Hepatocyte (in vitro differentiated cells): ENCODE data around the gene FASTK. TPM values are rescaled to one million over a fixed set of nuclear protein-coding genes. Genes with fewer than 3 reads are reported as not detected.

Experiments used
- DNase-seq: peaks from one replicate; pipeline ENCODE4 v3.0.0-alpha.2; 2016; ENCODE audit warnings: low spot score
- H2AFZ ChIP-seq: fragments of 200-600 bp; sonication (generic); 2 replicates; pipeline ENCODE4 v1.6.0; 2016; ENCODE audit warnings: antibody characterized with exemption, mild to moderate bottlenecking
- H3K27ac ChIP-seq: fragments of 200-600 bp; sonication (generic); 2 replicates; pipeline ENCODE4 v1.5.1; 2016; ENCODE audit warnings: mild to moderate bottlenecking
- H3K27me3 ChIP-seq: fragments of 200-600 bp; sonication (generic); 2 replicates; pipeline ENCODE4 v1.6.1; 2016
- H3K36me3 ChIP-seq: fragments of 200-600 bp; sonication (generic); replicated peaks from 2 replicates; pipeline ENCODE4 v1.5.1; 2016; ENCODE audit warnings: low read depth; ENCODE audit not compliant: insufficient read depth
- H3K4me1 ChIP-seq: fragments of 200-600 bp; sonication (generic); 2 replicates; pipeline ENCODE4 v1.5.1; 2016; ENCODE audit warnings: mild to moderate bottlenecking, moderate library complexity; ENCODE audit not compliant: insufficient read depth
- H3K4me2 ChIP-seq: fragments of 200-600 bp; sonication (generic); 2 replicates; pipeline ENCODE4 v1.6.0; 2016
- H3K4me3 ChIP-seq: fragments of 200-600 bp; sonication (generic); 2 replicates; pipeline ENCODE4 v1.5.1; 2016; ENCODE audit warnings: mild to moderate bottlenecking
- H3K79me2 ChIP-seq: fragments of 200-600 bp; sonication (generic); 2 replicates; pipeline ENCODE4 v1.6.0; 2017; ENCODE audit warnings: mild to moderate bottlenecking
- H3K9me2 ChIP-seq: fragments of 200-600 bp; sonication (generic); replicated peaks from 2 replicates; pipeline ENCODE4 v1.6.0; 2017; ENCODE audit warnings: mild to moderate bottlenecking; ENCODE audit not compliant: insufficient read depth
- H3K9me3 ChIP-seq: fragments of 200-600 bp; sonication (generic); 2 replicates; pipeline ENCODE4 v1.5.1; 2016; ENCODE audit warnings: low read depth, mild to moderate bottlenecking
- H4K20me1 ChIP-seq: fragments of 200-600 bp; sonication (generic); 2 replicates; pipeline ENCODE4 v1.6.0; 2016; ENCODE audit warnings: mild to moderate bottlenecking; ENCODE audit not compliant: insufficient read depth, poor library complexity, severe bottlenecking
- EZH2 ChIP-seq: fragments of 200-600 bp; sonication (generic); IDR thresholded peaks from 2 replicates; pipeline ENCODE4 v1.6.1; 2016; ENCODE audit warnings: antibody characterized with exemption, mild to moderate bottlenecking, borderline replicate concordance
- EZH2phosphoT487 ChIP-seq: fragments of 200-600 bp; sonication (generic); IDR thresholded peaks from one replicate; pipeline ENCODE4 v1.6.1; 2018; ENCODE audit warnings: antibody characterized with exemption, mild to moderate bottlenecking, low read depth, moderate library complexity; ENCODE audit not compliant: unreplicated experiment, severe bottlenecking
- WGBS: methylation state at CpG from one replicate; pipeline ENCODE4 v1.1.6; 2016; ENCODE audit warnings: low lambda C conversion rate; ENCODE audit errors: missing lambda C conversion rate; 5-methylcytosine and 5-hydroxymethylcytosine counted together
- polyA plus RNA-seq: library from polyadenylated mRNA; unstranded; fragments of >200 nt; fragmentation: Nextera tagmentation; extraction: Ambion mirVana; gene quantifications from 2 replicates; pipeline ENCODE4 v1.2.1, GENCODE V29; 2016
- total RNA-seq: library from RNA; depleted of rRNA; stranded (reverse); fragments of >200 nt; gene quantifications from 2 replicates; pipeline ENCODE4 v1.2.3, GENCODE V29; 2014
- TF ChIP-seq, protein P1 (sequence below): fragments of 200-600 bp; sonication (generic); IDR thresholded peaks from 2 replicates; pipeline ENCODE4 v1.5.1; 2016; ENCODE audit warnings: antibody characterized with exemption, mild to moderate bottlenecking; ENCODE audit not compliant: poor library complexity

FASTK gene
- total and polyA plus RNA-seq, 2 experiments from 2014 or later, result 105 to 193 TPM

DNA sequence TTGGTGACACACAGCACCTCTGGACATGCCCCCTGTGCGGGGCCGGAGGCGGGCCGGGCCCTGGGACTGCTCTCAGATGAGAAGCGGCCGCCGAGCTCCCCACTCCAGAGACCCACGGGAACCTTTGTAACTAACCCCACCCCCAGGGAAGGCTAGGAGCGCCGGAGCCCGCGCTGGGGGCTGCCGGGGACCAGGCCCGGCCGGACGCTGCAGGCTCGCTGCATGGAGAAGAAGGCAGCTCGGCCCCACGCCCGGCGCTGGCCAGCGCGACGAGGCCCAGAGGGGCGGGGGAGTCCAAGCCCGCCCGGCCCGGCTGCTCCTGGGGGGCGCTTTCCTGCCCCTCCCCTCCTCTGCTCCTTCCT is 42.2 kb upstream of the FASTK start:
- DNase-seq, result no peak
- no peak overlapping the region for H3K4me3 ChIP-seq
- peaks cover 6% of the 10 kb centered on the region for H3K4me1 ChIP-seq
- no peak overlapping the region for H2AFZ ChIP-seq
- no peaks in the 10 kb centered on the region for H3K9me2 ChIP-seq
- 96% methylated on average over 14 of the region's 29 CpGs for WGBS
- no peak overlapping the region for H3K4me2 ChIP-seq
- no peaks in the 10 kb centered on the region for H3K9me3 ChIP-seq
- H3K27me3 ChIP-seq, result no peaks in the 10 kb centered on the region
- no peaks in the 10 kb centered on the region for H3K36me3 ChIP-seq
- TF ChIP-seq EZH2phosphoT487 (no peak), EZH2 (no peak)
- TF ChIP-seq, protein P1, sequence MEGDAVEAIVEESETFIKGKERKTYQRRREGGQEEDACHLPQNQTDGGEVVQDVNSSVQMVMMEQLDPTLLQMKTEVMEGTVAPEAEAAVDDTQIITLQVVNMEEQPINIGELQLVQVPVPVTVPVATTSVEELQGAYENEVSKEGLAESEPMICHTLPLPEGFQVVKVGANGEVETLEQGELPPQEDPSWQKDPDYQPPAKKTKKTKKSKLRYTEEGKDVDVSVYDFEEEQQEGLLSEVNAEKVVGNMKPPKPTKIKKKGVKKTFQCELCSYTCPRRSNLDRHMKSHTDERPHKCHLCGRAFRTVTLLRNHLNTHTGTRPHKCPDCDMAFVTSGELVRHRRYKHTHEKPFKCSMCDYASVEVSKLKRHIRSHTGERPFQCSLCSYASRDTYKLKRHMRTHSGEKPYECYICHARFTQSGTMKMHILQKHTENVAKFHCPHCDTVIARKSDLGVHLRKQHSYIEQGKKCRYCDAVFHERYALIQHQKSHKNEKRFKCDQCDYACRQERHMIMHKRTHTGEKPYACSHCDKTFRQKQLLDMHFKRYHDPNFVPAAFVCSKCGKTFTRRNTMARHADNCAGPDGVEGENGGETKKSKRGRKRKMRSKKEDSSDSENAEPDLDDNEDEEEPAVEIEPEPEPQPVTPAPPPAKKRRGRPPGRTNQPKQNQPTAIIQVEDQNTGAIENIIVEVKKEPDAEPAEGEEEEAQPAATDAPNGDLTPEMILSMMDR, result no peak
- peaks cover 4% of the 10 kb centered on the region for H3K79me2 ChIP-seq
- no peak overlapping the region for H3K27ac ChIP-seq
- peaks cover 40% of the 10 kb centered on the region for H4K20me1 ChIP-seq

DNA sequence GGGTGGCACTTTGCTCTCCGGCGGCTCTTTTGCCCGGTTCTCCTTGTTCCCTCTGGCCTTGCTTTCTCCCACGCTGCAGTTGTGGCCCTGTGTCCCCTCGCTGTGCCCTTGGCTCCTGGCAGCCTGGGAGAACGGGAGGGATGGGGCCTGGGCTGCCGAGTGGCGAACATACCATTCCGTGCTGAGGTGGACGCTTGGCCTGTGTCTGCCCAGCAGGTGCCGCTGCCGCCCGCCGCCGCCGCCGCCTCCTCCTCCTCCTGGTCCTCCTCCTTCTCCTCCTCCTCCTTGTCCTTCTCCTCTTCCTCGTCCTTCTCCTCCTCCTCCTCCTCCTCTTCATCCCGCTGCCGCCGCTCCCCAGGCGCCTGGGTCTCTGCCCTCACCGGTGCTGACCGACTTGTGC is 41.7 kb upstream of the FASTK start:
- Histone ChIP-seq H3K36me3 (no peaks in the 10 kb centered on the region), H3K4me3 (no peak overlapping the region), H3K9me3 (no peaks in the 10 kb centered on the region), H4K20me1 (peaks cover 43% of the 10 kb centered on the region), H3K9me2 (no peaks in the 10 kb centered on the region), H2AFZ (no peak overlapping the region), H3K79me2 (peaks cover 4% of the 10 kb centered on the region), H3K4me1 (peaks cover 6% of the 10 kb centered on the region), H3K4me2 (no peak overlapping the region), H3K27ac (no peak overlapping the region), H3K27me3 (no peaks in the 10 kb centered on the region)
- TF ChIP-seq EZH2, result no peak
- TF ChIP-seq, protein P1, result no peak
- TF ChIP-seq EZH2phosphoT487, result no peak
- WGBS, result 91% methylated on average over 20 of the region's 24 CpGs
- no peak for DNase-seq

DNA sequence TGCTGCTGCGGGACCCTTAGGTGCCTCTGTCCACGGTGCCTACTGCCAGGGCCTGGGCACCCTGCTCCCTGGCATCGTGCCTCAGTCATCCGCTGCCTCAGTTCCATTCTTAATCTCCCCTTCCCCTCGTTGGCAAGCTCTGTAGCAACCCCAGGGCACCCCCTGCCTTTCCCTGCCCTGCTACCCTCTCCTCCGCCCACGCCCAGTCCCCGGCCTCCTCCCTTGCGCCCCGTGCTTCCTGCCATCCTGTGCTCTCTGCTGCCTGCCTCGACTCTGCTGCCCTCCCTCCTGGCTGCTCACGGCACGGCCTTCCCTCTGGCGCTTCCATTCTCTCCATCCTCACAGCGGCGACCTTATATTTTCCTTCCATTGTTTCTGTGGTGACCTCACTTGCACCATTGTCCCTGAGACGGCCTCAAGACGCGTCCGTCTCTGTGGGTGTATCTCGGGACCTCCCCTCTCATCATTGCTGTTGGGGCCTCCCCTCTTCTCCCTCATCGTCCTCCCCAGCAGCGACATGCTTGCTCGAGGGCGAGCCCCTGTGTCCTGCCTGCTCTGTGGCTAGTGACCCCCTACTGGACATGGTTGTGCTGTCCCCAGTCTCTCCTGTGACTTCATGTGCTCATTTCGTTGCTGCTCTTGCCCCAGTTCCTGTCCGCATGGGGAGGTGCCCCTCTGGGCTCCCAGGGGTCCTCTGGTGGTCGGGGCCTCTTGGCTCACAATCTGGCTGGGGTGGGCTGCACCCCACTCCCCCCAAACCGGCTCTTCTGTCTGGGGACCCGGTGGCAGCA is 41.0 kb upstream of the FASTK start:
- TF ChIP-seq EZH2phosphoT487, result no peak
- TF ChIP-seq EZH2, result no peak
- TF ChIP-seq, protein P1, result no peak
- H3K4me2 ChIP-seq, result no peak overlapping the region
- H3K27me3 ChIP-seq, result no peaks in the 10 kb centered on the region
- no peaks in the 10 kb centered on the region for H3K9me2 ChIP-seq
- no peak overlapping the region for H3K27ac ChIP-seq
- no peak for DNase-seq
- 95% methylated on average over 28 of the region's 30 CpGs for WGBS
- H3K9me3 ChIP-seq, result no peaks in the 10 kb centered on the region
- peaks cover 44% of the 10 kb centered on the region for H4K20me1 ChIP-seq
- H3K4me3 ChIP-seq, result no peak overlapping the region
- no peak overlapping the region for H2AFZ ChIP-seq
- H3K79me2 ChIP-seq, result peaks cover 9% of the 10 kb centered on the region
- peaks cover 6% of the 10 kb centered on the region for H3K4me1 ChIP-seq
- H3K36me3 ChIP-seq, result no peaks in the 10 kb centered on the region
